Activated effector memory CD4-positive, alpha-beta T cell treated with anti-CD3 and anti-CD28 coated beads, Interleukin-2, amount 50 U/mL, for 16 hours (primary cell): Measurements from ENCODE around the gene VDAC2.
"Not testable (repeated sequence)": the region's sequence is repeated elsewhere in the genome, so short reads cannot be mapped to it uniquely, and the experiment has no call there.

Experiments
- DNase-seq: peaks from one replicate; pipeline ENCODE4 v3.0.0-alpha.2; 2020

VDAC2 gene

DNA sequence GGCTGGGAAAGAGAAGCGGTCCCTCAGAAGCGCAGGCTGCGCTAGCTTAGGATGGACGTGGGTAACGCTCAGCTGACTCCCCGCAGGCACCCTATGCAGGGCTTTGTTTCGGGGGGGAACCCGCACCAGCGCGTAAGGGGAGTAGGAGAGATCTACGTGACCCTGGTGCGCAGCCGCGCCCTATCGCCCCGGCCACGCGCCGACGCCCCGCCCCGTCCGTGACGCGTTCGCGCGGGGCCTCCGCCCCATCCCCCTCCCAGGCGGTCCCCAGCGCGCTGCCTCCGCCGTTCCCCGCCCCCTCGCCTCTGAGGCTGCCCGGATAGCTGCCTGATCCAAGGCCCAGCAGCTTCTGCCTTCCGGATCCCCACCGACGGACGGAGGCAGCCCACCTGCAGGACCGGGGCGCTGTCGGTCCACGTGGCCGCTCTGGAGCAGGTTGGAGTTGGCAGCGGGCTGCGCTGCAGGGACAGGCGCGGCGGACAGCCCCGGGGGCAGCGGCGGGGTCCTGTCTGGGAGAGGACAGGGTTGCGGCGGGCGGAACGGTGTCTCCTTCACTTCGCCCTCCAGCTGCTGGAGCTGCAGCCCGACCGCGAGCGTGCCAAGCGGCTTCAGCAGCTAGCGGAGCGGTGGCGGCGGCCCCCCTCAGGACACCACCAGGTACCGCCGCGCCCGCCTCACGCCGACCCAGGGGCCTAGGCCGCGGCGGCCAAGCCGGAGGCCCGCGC lies at the start of gene VDAC2:
VDAC2 (plus strand) TSS at position 515 of the 725 bp plus-strand sequence. CDS start 363 bp downstream, outside the sequence.
- DNase-seq, result peak; percentile 98

DNA sequence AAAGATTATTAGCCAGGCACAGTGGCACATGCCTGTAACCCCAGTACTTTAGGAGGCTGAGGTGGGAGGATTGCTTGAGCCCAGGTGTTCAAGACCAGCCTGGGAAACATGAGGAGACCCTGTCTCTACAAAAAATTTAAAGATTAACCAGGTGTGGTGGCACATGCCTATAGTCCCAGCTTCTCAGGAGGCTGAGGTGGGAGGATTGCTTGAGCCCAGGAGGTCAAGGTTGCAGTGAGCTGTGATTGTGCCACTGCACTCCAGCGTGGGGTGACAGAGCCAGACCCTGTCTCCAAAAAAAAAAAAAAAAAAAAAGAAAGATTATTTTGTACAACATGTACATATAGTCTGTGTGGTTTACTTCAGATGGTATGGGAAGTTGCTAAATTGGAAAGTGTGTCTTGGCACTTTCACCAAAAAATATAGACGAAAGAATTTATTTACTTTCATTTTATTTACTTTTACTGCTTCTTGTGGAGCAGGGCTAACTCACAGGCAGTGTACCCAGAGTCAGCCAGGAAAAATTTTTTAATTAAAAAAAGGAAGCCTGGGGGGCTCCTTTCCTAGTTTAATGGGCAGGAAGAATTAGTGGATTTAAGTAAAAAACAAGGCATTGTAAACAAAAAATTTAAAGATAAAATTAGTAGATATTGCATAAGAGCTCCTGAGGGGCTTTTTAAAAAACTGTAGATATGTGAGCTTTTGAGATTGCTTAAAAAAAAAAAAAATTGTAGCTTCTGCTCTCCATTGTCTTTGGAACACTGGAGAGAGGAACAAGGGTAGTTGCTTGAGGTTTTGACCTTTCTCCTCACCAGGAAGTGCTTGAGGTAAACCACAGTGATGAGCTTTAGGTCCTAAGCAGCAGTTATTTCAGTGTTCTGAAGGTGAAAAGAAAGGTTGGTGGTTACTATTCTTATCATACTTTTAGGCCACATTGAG lies 44.6 kb upstream of the VDAC2 start:
- no peak for DNase-seq

DNA sequence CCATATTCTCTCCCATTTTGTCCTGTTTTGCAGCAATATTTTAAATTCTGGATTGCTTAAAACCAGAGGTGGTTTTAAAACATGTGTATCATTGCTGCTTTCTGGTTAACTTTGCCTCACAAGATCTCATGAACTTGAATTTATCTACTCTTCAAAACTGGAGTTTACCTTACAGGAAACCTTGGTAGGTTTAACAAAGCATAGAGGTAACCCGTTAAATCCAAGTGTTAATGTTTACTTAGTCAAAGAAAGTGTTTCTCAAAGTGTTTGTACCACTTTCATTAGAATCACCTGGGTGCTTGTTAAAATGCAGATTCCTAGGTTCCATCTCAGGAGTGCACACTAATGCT lies 44.0 kb upstream of the VDAC2 start:
- DNase-seq, result no peak

GRCh38 chr10:75168275-75168674 lies 42.3 kb upstream of the VDAC2 start:
- no peak for DNase-seq

- DNase-seq, result no peak
Measured at GRCh38 chr10:75170215-75170614, 40.4 kb upstream of the VDAC2 start.

GRCh38 chr10:75175046-75175445 lies 35.5 kb upstream of the VDAC2 start:
- no peak for DNase-seq

DNA sequence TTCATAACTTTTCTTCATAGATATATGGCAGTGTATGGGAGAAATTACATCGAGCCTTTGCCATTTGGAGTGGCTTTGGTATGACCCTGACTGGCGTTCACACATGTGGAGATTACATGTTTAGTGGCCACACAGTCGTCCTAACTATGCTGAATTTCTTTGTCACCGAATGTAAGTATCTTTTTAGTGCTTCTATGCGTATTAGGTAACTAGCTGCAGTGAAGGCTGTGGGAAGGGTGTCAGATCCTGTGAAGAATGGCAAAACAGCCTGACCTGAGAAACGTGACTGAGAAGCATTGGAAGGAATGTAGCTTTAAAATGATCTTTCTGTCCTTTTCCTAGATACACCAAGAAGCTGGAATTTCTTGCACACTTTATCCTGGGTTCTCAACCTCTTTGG lies 34.5 kb upstream of the VDAC2 start:
- DNase-seq, result no peak

- DNase-seq, result no peak
Measured at GRCh38 chr10:75176736-75177135, 33.9 kb upstream of the VDAC2 start.

GRCh38 chr10:75179657-75180177 lies 30.9 kb upstream of the VDAC2 start:
- DNase-seq, result no peak

DNA sequence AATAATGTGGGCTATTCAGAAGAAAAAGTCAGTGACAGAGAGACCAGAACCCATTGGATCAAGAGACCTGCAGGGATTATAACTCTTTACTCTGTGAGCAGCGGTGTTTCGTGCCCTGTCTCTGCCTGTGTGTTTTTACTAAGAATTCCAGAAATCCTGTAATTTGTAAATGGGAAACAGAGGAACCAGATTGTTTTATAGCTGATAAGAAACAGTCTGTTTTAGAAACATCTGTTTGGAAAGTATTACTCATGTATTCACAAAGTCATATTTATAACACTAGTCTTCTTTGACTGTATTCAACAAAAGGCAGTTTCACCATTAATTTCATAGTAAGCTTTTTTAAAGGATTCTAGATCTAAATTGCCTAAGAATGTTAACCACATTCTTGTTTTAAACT lies 30.0 kb upstream of the VDAC2 start:
- no peak for DNase-seq

DNA sequence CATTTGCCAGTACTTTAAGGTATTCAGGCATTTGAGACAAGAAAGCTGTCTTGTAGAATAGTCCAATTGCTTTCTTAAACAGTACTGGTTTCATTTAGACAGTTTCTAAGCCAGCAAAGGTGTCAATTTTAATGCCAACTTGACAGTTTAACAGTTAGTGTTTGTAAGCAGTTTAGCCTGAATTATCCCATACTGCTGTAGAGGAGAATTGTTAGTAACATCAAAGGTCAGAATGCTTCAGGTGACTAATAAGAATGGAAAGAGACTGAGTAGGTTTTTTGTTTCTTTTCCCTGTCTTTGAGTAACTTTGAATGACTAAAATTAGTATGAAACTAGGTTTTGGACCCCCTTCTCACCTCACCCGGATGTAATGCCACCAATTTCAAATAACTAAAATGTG lies 29.5 kb upstream of the VDAC2 start:
- DNase-seq, result no peak

- no peak for DNase-seq
Measured at GRCh38 chr10:75186310-75186709, 24.3 kb upstream of the VDAC2 start.

DNA sequence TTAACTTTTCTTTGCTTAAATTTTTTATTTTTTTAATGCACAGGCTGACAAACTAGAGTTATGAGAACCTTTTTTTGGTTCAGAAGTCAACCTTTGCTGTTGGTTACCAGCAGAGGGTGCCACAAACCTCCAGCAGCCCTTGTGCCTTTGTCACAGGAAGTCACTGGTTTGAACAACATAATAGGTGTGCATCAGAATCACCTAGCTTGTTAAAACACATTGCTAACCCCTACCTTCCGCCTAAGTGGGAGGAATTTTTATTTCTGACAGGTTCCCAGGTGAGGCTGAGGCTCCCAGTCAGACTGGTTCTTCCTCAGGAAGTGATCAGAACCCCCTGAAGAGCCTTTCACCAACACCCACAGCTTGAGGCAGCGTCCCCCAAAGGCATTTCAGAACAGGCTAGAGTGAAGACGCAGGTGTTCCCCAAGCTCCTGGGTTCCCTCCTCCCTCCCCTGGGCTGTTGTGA lies 22.6 kb upstream of the VDAC2 start:
- peak; percentile 86 for DNase-seq

GRCh38 chr10:75188522-75188921 lies 22.1 kb upstream of the VDAC2 start:
- DNase-seq, result not testable (repeated sequence)

GRCh38 chr10:75189266-75190096 lies 21.1 kb upstream of the VDAC2 start:
- no peak for DNase-seq

- DNase-seq, result no peak
Measured at GRCh38 chr10:75191821-75192568, 18.6 kb upstream of the VDAC2 start.

DNA sequence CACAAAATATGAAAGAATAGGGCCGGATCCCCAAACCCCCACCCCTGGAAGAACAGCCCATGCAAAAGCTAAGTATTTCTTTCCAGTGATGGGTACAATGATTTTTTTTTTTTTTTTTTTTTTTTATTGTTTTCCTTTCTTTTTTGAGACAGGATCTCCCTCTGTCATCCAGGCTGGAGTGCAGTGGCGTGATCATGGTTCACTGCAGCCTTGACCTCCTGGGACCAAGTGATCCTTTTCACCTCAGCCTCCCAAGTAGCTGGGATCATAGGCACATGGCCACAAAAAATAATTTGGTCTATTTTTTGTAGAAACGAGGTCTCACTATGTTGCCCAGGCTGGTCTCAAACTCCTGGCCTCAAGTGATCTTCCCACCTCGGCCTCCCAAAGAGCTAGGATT lies 16.0 kb upstream of the VDAC2 start:
- not testable (repeated sequence) for DNase-seq

- DNase-seq, result no peak
Measured at GRCh38 chr10:75195035-75195763, 15.4 kb upstream of the VDAC2 start.

DNA sequence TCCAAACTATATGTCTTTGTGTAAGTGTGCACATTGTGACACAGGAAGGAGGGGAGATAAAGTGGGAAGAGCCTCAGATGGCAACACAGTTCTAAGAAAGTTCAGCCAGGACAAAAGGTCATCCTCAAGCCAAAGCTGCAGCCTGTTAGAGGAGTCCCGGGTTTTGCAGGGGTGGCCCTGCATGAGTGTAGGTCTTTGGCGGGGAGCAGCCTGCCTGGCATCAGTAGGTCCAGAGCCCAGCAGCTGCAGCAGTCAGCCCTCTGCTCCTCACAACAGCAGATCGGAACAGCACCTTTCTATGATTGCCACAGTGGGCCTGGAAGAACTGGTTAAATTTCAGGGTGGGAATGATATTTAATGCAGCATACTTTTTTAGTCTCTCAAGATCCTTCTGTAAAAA lies 13.5 kb upstream of the VDAC2 start:
- DNase-seq, result no peak

- DNase-seq, result no peak
Measured at GRCh38 chr10:75197906-75198305, 12.7 kb upstream of the VDAC2 start.

GRCh38 chr10:75199949-75200348 lies 10.6 kb upstream of the VDAC2 start:
- DNase-seq, result not testable (repeated sequence)
